ENCODE data around the gene WBP2.

DNA sequence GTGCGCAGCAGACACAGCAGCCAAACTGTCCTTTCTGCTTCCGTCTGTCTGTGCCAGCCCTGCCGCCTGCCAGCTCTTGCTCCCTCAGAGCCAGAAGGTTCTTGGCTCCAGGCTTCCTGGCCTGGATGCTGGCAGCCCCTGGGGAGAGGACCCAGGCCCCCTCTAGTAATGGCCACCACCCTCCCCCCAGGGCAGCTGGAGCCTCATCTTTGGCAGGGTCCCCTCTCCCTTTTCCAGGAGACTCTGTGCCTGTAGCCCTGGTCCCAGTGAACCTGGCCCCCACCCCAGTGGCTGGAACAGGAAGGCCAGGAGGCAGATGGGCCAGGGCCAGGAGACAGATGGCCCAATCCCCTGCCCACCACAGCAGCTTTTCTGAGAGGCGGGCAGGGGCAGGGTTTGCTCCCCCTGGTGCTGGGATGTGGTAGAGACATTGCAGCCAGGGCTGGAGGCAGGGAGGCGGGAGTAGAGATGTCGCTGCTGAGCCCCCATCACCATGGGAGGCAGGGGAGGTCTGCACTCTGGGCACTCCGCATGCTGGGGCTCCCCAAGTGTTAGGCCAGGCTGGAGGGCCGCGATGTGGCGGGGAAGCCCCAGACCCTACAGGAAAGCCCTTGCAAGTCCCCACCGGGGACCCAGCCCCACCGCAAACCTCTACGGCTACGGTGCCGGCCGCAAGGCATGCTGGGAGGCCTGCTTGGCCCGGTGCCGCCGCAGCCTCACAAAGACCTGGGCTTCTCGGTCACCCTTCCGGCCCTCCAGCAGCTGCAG is 27.6 kb downstream of the WBP2 start:
- peak; percentile 35; the same call in 1 of the 2 replicates for TF ChIP-seq POLR2AphosphoS5 (IDR thresholded peaks at IDR 0.05; ENCODE audit: borderline replicate concordance, low read depth, low read length)
- no peak for TF ChIP-seq EZH2 (IDR thresholded peaks at IDR 0.05)
- no peak for TF ChIP-seq FOXP2 (optimal IDR thresholded peaks at IDR 0.05; ENCODE audit: control extremely low read depth, extremely low read length, insufficient read depth)

Data from SK-N-MC (cell line).